NCI-H774 (cell line): ENCODE results near the gene PRKCE.

Source experiments
- DNase-seq: peaks from one replicate; lab custom pipeline; 2025; lab: John Stamatoyannopoulos, UW

Gene PRKCE

DNA sequence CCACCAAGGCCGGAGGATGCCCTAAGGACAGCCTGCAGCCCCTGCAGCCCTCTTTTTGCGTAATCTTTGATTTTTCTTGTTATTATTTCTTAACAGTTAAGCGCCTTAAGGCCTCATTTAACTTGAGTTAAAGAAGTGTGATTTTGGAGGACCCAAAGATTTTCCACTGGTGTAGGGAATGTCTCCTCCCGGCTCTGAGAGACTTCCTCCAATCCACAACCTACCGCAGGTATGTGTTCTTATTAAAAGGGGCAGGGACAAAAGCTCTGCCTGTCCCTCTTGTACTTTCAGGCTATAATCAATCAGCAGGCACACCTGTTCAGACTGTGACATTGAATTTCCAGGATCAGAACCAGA is 285.1 kb downstream of the PRKCE start:
- no peak for DNase-seq

DNA sequence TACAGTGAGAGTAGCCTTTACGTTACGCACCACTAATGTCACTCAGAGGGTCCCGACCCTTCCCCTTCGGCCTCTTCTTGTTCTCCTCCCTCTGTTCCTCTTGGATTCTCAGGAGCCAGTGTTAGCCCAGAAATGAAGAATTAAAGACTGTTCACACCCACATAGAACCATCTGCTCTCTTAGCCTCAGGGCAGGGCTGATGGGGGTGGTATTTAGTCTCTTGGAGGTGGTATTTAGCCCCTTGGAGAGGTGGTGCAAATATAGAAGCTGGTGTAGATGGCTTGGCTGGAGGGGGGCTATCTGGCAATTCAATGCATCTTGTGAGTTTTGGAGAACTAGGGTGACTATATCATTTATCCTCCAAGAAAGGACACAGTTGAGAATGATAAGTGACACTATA is 286.5 kb downstream of the PRKCE start:
- no peak for DNase-seq

- DNase-seq: no peak
These were observed 287.4 kb downstream of the PRKCE start for GRCh38 chr2:45938649-45939511.

GRCh38 chr2:45941531-45942236 is 290.2 kb downstream of the PRKCE start:
- DNase-seq: no peak

GRCh38 chr2:45942237-45942738 is 290.8 kb downstream of the PRKCE start:
- no peak for DNase-seq

- DNase-seq: no peak
These were observed 292.0 kb downstream of the PRKCE start for GRCh38 chr2:45943219-45944044.

GRCh38 chr2:45944074-45944473 is 292.6 kb downstream of the PRKCE start:
- no peak for DNase-seq

- no peak for DNase-seq
These were observed 293.8 kb downstream of the PRKCE start for GRCh38 chr2:45945302-45945717.

- DNase-seq: no peak
These were observed 294.5 kb downstream of the PRKCE start for GRCh38 chr2:45946023-45946422.

DNA sequence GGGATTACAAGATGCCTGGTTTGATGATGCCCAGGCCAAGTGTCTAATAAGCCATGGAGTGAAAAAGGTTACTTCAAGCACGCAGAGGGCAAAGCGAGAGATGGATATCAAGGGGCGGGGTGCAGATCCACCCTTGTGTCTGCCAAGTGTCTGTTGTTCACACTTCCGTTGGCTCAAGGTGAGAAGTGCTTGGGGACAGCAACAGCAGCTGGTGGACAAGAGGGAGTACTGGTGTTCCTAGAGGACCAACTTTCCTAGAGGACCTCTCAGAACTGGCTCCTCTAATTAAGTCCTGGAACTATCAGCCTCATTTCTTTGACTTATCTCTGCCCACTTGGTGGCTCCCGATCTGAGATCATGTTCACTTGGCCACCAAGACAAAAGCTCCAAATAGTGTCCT is 299.1 kb downstream of the PRKCE start:
- DNase-seq: no peak

GRCh38 chr2:45951025-45951727 is 299.7 kb downstream of the PRKCE start:
- DNase-seq: no peak

DNA sequence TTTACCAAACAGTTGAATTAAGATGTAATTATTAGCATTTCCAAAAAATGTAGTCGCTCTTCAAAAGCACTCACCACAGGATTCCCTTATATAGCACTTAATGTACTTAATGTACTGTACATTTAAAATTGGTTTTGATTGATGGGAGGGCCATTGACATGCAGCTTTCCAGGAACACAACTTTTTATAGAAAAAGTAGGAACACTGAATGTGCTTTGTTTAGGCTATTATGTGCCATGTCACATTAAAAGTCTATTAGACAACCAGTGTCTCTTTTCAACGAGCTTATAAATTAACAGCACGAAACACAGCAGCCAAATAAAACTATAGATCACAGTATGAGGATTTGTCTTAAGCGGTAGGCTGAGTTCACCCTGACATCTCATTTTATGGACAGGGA is 301.1 kb downstream of the PRKCE start:
- no peak for DNase-seq

DNA sequence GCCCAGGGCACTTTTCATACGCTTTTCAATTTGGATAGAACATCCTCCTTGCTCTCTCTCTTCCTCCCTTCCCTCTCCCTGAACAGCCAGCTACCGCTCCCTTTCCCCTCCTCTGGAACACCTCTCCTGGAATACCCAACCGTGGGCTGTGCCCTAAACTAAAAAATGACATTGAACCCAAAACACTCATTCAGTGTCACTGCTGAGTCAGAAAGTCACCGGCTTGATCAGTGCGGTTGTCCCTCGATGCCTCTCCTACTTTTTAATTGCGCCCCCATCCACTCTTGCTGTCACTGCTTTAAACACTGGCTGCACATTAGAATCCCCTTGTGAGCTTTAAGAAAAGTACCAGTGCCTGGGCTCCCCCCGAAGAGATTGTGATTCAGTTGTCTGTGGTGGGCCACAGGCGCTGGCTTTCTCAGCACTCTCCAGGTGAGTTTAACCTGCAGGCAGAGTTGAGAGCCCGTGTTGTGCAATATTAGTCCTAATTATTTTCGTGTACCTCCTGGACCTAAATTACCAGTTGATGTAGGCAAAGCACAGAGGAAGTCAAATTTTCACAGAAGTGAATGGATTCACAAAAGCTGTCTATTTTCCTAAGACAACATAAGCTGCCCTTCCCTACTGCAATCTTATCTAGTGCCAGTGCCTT is 302.0 kb downstream of the PRKCE start:
- DNase-seq: no peak

DNA sequence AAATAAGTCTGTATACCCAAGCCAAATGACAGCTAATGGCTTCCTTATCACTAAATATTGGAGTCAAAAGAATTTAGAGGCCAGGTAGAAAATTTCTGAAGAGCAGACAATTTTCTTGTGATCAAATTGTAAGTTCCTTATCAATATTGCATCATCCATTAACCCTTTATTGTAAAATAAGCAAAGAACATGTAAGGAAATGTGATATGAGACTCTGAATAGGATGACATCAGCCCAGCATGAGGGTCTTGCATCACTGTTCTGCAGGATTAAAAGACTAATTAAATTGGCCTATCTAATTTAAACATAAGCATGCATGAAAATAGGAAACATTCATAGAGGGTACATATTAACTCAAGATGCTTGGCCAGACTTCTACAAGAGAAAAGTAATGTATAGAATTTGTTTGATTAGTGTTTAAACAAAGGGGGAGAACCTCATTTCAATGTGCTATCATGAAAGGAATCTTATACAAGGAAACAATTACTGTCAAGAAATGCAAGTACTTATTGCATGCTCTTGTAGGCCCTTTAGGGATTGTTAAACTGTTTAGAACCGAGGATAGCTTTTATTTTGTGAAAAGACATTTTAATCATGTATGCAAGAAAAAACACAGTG is 302.9 kb downstream of the PRKCE start:
- DNase-seq: no peak

DNA sequence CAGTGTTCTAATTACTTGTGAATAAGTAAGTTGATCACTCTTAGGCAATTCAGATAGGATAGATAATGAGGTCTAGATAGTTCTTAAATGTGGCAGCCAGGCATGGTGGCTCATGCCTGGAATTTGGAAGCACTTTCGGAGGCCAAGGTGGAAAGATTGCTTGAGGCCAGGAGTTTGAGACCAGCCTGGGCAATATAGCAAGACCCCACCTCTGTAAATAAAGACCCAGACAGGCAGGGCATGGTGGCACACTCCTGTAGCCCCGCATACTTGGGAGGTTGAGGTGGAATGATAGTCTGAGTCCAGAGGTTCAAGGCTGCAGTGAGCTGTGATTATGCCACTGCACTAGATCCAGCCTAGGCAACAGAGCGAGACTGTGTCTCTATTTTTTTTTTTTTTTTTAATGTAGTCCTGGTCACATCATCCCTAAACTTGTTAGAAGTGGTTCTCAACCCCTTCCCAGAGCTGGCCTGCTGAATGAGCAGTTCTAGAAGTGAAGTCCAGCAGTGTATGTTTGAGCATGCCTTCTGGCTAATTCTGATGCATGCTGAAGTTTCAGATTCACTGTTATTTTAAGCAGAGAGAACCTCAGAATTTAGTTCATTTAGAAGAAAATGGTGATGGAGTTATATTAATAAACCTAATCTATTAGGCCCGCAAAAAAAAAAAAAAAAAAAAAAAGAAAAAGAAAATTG is 306.2 kb downstream of the PRKCE start:
- no peak for DNase-seq

DNA sequence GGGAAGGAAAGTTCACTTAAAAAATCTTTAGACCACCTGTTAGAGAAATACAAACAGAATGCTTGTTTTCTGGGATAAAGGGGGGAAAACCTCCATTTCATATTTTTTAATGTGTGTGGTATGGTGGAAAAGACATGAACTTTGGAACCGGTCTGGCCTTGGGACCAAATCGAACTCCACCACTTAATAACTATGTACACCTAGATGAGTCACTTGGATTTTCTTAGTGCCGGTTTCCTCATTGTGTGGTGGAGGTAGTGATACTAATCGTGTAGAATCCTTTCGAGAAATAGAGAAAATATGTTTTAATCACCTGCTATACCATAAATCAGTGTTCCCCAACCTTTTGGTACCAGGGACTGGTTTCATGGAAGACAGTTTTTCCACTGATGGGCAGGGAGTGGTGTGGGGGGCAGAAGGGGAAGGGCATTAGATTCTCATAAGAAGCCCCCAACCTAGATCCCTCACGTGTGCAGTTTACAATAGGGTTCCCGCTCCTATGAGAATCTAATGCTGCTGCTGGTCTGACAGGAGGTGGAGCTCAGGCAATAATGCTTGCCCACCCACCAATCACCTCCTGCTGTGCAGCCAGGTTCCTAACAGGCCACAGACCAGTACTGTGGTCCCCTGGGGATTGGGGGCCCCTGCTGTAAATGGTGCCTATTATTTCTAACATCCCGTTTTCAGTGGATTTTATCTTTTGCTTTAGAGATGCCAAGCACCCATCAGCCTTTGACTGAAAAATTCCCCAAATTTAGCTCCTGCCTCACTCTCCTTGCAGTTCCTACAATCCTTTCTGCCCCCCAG is 308.8 kb downstream of the PRKCE start:
- DNase-seq: no peak

DNA sequence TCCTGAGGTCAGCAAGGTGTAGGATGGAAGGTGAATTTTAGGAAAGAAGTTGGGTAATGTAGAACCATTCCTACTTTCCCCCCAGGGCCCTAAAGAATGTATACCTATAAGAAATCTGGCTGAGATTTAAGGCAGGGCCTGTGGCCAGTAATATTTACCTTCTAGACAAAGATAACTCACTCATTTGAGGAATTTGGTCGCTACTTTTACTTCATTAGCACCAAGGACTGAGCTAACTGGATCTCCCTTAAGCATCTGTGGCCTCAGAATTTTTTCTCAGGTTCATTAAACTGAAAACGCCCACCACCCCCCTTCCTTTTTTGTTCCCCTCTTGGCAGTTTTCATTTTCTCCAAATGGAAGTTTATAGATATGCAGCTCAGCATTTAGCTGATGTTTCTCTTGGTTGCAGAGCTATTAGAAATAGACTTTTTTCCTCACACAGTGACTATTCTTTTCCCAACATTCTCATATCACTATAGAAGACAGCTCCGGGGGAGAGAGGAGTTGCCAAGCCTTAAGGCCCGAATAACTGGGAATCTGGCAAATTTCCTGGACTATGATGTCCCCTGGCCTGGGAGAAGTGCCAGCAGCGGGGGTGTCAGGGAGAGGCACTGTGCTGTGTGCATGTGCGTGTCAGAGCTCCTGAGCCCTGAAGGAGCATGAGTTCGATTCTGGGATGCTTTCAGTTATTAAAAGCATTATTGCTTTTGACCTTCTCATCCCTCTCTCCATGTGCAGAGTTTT is 310.9 kb downstream of the PRKCE start:
- no peak for DNase-seq

DNA sequence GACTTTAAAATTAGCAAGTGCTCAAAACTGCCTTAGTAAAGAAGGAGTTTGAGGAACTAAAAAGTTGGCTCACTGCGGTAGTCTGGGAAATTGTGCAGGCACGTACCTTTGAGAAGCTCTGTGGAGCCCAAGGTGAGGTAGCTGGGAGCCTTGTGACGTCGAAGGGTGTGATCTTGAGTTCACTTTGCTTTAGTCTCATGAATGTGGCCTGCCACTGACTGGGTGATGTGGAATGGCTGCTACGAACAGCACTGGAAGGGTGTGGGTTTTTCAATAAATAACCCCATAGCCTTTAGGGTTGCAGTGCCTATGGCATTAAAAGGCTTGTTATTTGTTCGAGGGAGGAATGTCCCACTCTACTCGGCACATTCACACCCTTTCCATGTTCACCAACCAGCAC is 312.3 kb downstream of the PRKCE start:
- DNase-seq: no peak
